Measurements from ENCODE around the gene SNCB. TPM values are rescaled to one million over a fixed set of nuclear protein-coding genes. Genes with fewer than 3 reads are reported as not detected.

SNCB gene
- total and polyA plus RNA-seq, 4 donors: 0.02 TPM; not detected in 3

DNA sequence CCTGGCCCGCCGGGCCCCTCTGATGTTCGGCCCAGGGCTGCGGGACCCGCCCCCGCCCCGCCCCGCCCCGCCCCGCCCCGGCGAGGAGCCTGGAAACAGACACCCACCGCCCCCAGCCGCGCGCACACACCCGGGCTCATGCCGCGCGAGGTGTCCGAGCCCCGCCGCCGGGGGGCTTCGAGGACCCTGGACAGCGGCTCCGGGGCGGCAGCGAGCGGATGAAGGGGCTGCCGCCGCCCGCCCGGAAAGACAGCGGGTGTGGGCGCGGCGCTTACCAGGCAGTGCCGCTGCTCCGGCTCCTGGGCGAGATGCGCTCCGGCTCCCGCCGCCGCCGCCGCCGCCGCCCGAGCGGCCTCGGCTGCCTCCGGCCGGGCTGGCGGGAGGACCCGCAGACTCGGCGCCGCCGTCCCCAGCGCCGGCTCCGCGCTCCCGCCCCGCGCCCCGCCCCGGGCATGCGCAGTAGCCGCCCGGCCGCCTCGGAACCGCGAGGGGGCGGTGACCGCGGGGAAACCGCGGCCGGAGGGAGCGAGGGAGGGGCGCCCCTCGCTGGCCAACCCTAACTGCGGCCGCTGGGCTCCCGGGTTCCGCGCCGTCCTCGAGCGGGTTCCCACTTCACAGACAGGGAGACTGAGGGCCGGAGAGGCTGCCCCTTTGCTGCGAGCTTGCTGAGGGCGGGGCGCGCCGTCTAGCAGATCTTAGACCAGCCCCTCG lies 20.5 kb downstream of the SNCB start, which contains the start of gene GPRIN1:
Gene GPRIN1, minus strand, starts transcription at position 433 of the 711 bp plus-strand sequence. CDS start 10,322 bp downstream, outside the sequence.
- DNase-seq (peak; percentile 57 to 72 (median 67)), ATAC-seq (ENCODE audit: insufficient read depth, low FRiP score) (peak; percentile 86)
- 0 to 1% methylated on average over 32 to 101 of the region's 101 CpGs for WGBS, 2 donors
- Histone ChIP-seq H3K27me3 (ENCODE audit: control insufficient read depth in 3 of 3, insufficient read depth in 3 of 3, low read length in 2 of 3) (peaks cover 0 to 15% (median 4%) of the 10 kb centered on the region in 3 donors), H3K4me3 (peak within 1 kb of the TSS; percentile 60), H3K4me1 (ENCODE audit: control insufficient read depth in 5 of 5, insufficient read depth in 5 of 5, low read length in 5 of 5) (peaks cover 0 to 13% (median 2%) of the 10 kb centered on the region in 5 donors), H3K36me3 (ENCODE audit: control insufficient read depth in 4 of 4, insufficient read depth in 4 of 4, low read length in 4 of 4) (no peaks in the 10 kb centered on the region), H3K27ac (ENCODE audit: low read depth in 1 of 2, low read length in 1 of 2) (no peak within 1 kb of the TSS), H3K9ac (ENCODE audit: insufficient read depth in 1 of 2, low read length in 2 of 2) (no peak within 1 kb of the TSS), H3K9me3 (ENCODE audit: control insufficient read depth in 4 of 4, insufficient read depth in 3 of 4, low read length in 3 of 4) (peaks cover 0 to 5% (median 0%) of the 10 kb centered on the region in 4 donors)
- TF ChIP-seq, protein P1, sequence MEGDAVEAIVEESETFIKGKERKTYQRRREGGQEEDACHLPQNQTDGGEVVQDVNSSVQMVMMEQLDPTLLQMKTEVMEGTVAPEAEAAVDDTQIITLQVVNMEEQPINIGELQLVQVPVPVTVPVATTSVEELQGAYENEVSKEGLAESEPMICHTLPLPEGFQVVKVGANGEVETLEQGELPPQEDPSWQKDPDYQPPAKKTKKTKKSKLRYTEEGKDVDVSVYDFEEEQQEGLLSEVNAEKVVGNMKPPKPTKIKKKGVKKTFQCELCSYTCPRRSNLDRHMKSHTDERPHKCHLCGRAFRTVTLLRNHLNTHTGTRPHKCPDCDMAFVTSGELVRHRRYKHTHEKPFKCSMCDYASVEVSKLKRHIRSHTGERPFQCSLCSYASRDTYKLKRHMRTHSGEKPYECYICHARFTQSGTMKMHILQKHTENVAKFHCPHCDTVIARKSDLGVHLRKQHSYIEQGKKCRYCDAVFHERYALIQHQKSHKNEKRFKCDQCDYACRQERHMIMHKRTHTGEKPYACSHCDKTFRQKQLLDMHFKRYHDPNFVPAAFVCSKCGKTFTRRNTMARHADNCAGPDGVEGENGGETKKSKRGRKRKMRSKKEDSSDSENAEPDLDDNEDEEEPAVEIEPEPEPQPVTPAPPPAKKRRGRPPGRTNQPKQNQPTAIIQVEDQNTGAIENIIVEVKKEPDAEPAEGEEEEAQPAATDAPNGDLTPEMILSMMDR (IDR thresholded peaks at IDR 0.05; ENCODE audit: control extremely low read depth, extremely low read depth): peak; percentile 8

DNA sequence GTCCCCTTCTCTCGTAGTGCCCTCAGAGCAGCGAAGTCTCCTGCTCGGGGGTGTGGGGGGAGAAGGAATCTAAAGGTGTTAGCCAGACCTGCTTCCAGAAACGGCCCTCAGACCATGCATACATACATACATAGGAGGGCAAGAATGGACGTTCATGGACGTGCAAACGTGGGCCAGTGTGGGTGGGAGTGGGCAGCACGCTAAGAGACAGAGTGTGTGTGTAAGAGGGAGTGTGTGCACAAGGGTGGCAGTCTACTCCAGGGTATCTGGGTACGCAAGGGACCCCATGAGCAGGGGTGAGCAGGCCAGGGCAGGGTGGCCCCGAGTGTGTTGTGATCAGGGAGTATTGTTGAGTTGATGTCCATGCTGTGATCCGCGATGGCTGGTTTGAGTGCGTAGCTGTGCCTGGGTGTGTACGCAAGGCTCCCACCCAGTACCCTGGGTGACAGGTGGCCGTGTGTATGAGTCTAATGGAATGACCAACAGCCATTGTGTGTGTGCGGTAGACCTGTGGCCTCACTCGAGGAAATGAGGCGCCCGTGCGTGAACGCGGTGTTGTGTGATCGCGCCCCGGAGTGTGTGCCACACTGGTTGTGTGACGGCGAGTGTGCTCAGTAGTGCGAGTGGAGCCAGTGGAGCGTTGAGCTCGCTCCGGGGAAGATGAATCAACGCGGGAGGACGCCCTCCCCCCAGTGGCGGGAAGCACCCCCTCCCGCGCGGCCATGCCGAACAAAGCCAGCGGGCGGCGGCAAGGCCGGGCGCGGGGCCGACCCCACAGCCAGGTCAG lies 21.2 kb downstream of the SNCB start:
- DNase-seq: no peak
- Histone ChIP-seq H3K4me1 (ENCODE audit: control insufficient read depth in 5 of 5, insufficient read depth in 5 of 5, low read length in 5 of 5) (peaks cover 0 to 13% (median 0%) of the 10 kb centered on the region in 5 donors), H3K9me3 (ENCODE audit: control insufficient read depth in 4 of 4, insufficient read depth in 3 of 4, low read length in 3 of 4) (peaks cover 0 to 5% (median 0%) of the 10 kb centered on the region in 4 donors), H3K27me3 (ENCODE audit: control insufficient read depth in 3 of 3, insufficient read depth in 3 of 3, low read length in 2 of 3) (peaks cover 0 to 11% (median 4%) of the 10 kb centered on the region in 3 donors), H3K27ac (ENCODE audit: low read depth in 1 of 2, low read length in 1 of 2) (no peak overlapping the region), H3K9ac (ENCODE audit: insufficient read depth in 1 of 2, low read length in 2 of 2) (no peak overlapping the region), H3K4me3 (no peak overlapping the region), H3K36me3 (ENCODE audit: control insufficient read depth in 4 of 4, insufficient read depth in 4 of 4, low read length in 4 of 4) (no peaks in the 10 kb centered on the region)
- no peak for ATAC-seq (ENCODE audit: insufficient read depth, low FRiP score)
- 32 to 42% methylated on average over 34 to 46 of the region's 46 CpGs for WGBS, 2 donors
- TF ChIP-seq, protein P1 (IDR thresholded peaks at IDR 0.05; ENCODE audit: control extremely low read depth, extremely low read depth): no peak

DNA sequence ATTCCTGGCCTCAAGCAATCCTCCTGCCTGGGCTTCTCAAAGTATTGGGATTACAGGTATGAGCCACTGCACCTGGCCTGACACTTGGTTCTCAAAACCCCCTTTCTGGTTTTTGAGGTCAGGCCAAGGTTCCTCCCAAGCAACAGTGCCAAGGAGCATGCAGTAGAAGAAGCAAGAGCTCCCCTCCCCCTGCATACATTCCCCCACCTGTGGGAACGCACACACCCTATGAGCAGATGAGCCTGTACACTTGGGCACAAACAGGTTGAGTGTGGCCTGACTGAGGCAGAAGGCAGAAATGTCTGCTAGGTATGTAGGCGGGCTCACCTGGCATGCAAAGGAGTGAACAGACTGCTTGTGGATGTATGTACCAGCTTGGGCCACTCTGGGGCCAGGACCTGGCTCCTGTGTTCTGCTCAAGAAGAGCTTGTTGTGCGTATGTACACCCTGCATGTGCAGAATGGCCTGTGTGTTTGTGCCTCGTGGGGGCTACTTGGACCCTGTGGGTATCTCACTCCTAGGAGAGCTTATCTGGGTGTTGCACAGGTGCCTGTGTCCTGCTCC lies 22.1 kb downstream of the SNCB start:
- H3K9ac ChIP-seq (ENCODE audit: insufficient read depth in 1 of 2, low read length in 2 of 2): no peak overlapping the region
- H3K36me3 ChIP-seq (ENCODE audit: control insufficient read depth in 4 of 4, insufficient read depth in 4 of 4, low read length in 4 of 4): no peaks in the 10 kb centered on the region
- H3K27me3 ChIP-seq (ENCODE audit: control insufficient read depth in 3 of 3, insufficient read depth in 3 of 3, low read length in 2 of 3): peaks cover 0 to 11% (median 4%) of the 10 kb centered on the region in 3 donors
- peaks cover 0 to 13% (median 0%) of the 10 kb centered on the region in 5 donors for H3K4me1 ChIP-seq (ENCODE audit: control insufficient read depth in 5 of 5, insufficient read depth in 5 of 5, low read length in 5 of 5)
- no peak for DNase-seq
- H3K9me3 ChIP-seq (ENCODE audit: control insufficient read depth in 4 of 4, insufficient read depth in 3 of 4, low read length in 3 of 4): peaks cover 0 to 5% (median 0%) of the 10 kb centered on the region in 4 donors
- 91 to 93% methylated on average over 4 of the region's 4 CpGs for WGBS, 2 donors
- H3K4me3 ChIP-seq: no peak overlapping the region
- no peak for ATAC-seq (ENCODE audit: insufficient read depth, low FRiP score)
- TF ChIP-seq, protein P1 (IDR thresholded peaks at IDR 0.05; ENCODE audit: control extremely low read depth, extremely low read depth): no peak
- no peak overlapping the region for H3K27ac ChIP-seq (ENCODE audit: low read depth in 1 of 2, low read length in 1 of 2)
